KMS-11 (cell line): ENCODE data around the gene FBXL17.

ENCODE experiments used
- H2AFZ ChIP-seq: fragments of 200-600 bp; sonication (generic); 2 replicates; pipeline ENCODE4 v1.6.1; 2016; ENCODE audit warnings: antibody characterized with exemption, mixed run types, low read depth
- H3K27ac ChIP-seq: fragments of 200-600 bp; sonication (generic); 2 replicates; pipeline ENCODE4 v1.6.1; 2016; ENCODE audit warnings: mild to moderate bottlenecking, mixed run types
- H3K27me3 ChIP-seq: fragments of 200-600 bp; sonication (generic); 2 replicates; pipeline ENCODE4 v1.6.1; 2017; ENCODE audit warnings: mild to moderate bottlenecking, low read depth, mixed run types, moderate library complexity; ENCODE audit not compliant: insufficient read depth
- H3K36me3 ChIP-seq: fragments of 200-600 bp; sonication (generic); 2 replicates; pipeline ENCODE4 v1.6.1; 2017; ENCODE audit warnings: mild to moderate bottlenecking, mixed run types; ENCODE audit not compliant: insufficient read depth
- H3K4me1 ChIP-seq: fragments of 200-600 bp; sonication (generic); 2 replicates; pipeline ENCODE4 v1.6.1; 2016; ENCODE audit warnings: mild to moderate bottlenecking, low read depth, mixed run types; ENCODE audit not compliant: poor library complexity, severe bottlenecking
- H3K4me2 ChIP-seq: fragments of 200-600 bp; sonication (generic); 2 replicates; pipeline ENCODE4 v1.7.0; 2016; ENCODE audit warnings: mild to moderate bottlenecking, mixed run types
- H3K4me3 ChIP-seq: fragments of 200-600 bp; sonication (generic); IDR thresholded peaks from 2 replicates; pipeline ENCODE4 v1.6.1; 2017; ENCODE audit warnings: low read depth, low read length, mixed read lengths; ENCODE audit not compliant: insufficient read depth
- H3K79me2 ChIP-seq: fragments of 200-600 bp; sonication (generic); 2 replicates; pipeline ENCODE4 v1.6.1; 2016; ENCODE audit warnings: low read depth, mixed run types; ENCODE audit not compliant: insufficient read depth
- H3K9ac ChIP-seq: fragments of 200-600 bp; sonication (generic); 2 replicates; pipeline ENCODE4 v1.6.1; 2016; ENCODE audit warnings: mild to moderate bottlenecking, mixed run types
- H4K20me1 ChIP-seq: fragments of 200-600 bp; sonication (generic); 2 replicates; pipeline ENCODE4 v1.6.1; 2016; ENCODE audit warnings: mild to moderate bottlenecking, mixed run types; ENCODE audit not compliant: insufficient read depth
- CTCF ChIP-seq: fragments of 200-600 bp; sonication (generic); conservative IDR thresholded peaks from 2 replicates; pipeline ENCODE4 v1.6.1; 2017; ENCODE audit warnings: low read depth, mild to moderate bottlenecking, antibody characterized with exemption, low read length, moderate library complexity, mixed read lengths

FBXL17 gene

GRCh38 chr5:108141676-108142075, 240.2 kb downstream of the FBXL17 start:
- H3K4me2 ChIP-seq: no peak overlapping the region
- H3K27me3 ChIP-seq: no peaks in the 10 kb centered on the region
- no peak overlapping the region for H3K27ac ChIP-seq
- no peak for TF ChIP-seq CTCF
- peaks cover 13% of the 10 kb centered on the region for H3K4me1 ChIP-seq
- no peak overlapping the region for H2AFZ ChIP-seq
- no peaks in the 10 kb centered on the region for H3K79me2 ChIP-seq
- H4K20me1 ChIP-seq: no peaks in the 10 kb centered on the region
- H3K36me3 ChIP-seq: no peaks in the 10 kb centered on the region
- H3K4me3 ChIP-seq: no peak overlapping the region
- no peak overlapping the region for H3K9ac ChIP-seq

- no peak overlapping the region for H3K27ac ChIP-seq
- no peaks in the 10 kb centered on the region for H3K36me3 ChIP-seq
- H2AFZ ChIP-seq: no peak overlapping the region
- no peak for TF ChIP-seq CTCF
- H4K20me1 ChIP-seq: no peaks in the 10 kb centered on the region
- H3K79me2 ChIP-seq: no peaks in the 10 kb centered on the region
- H3K4me3 ChIP-seq: no peak overlapping the region
- no peak overlapping the region for H3K4me2 ChIP-seq
- H3K4me1 ChIP-seq: peaks cover 13% of the 10 kb centered on the region
- H3K9ac ChIP-seq: no peak overlapping the region
- no peaks in the 10 kb centered on the region for H3K27me3 ChIP-seq
These were observed 245.4 kb downstream of the FBXL17 start for GRCh38 chr5:108136493-108136892.

GRCh38 chr5:108129129-108129528, 252.8 kb downstream of the FBXL17 start:
- Histone ChIP-seq H3K4me1 (no peaks in the 10 kb centered on the region), H4K20me1 (no peaks in the 10 kb centered on the region), H3K4me3 (no peak overlapping the region), H3K27me3 (no peaks in the 10 kb centered on the region), H3K9ac (no peak overlapping the region), H2AFZ (no peak overlapping the region), H3K36me3 (no peaks in the 10 kb centered on the region), H3K4me2 (no peak overlapping the region), H3K27ac (no peak overlapping the region), H3K79me2 (no peaks in the 10 kb centered on the region)
- TF ChIP-seq CTCF: no peak

- Histone ChIP-seq H3K4me3 (no peak overlapping the region), H3K4me1 (no peaks in the 10 kb centered on the region), H3K27ac (no peak overlapping the region), H2AFZ (no peak overlapping the region), H3K4me2 (no peak overlapping the region), H3K27me3 (no peaks in the 10 kb centered on the region), H3K9ac (no peak overlapping the region), H4K20me1 (no peaks in the 10 kb centered on the region), H3K36me3 (no peaks in the 10 kb centered on the region), H3K79me2 (no peaks in the 10 kb centered on the region)
- TF ChIP-seq CTCF: no peak
These were observed 256.0 kb downstream of the FBXL17 start for GRCh38 chr5:108125771-108126511.
